ENCODE data around the gene GLI3. TPM values are rescaled to one million over a fixed set of nuclear protein-coding genes. Genes with fewer than 3 reads are reported as not detected.
"Not testable (repeated sequence)": the region's sequence is repeated elsewhere in the genome, so short reads cannot be mapped to it uniquely, and the experiment has no call there.

GLI3 gene
- total and polyA plus RNA-seq, 3 experiments from 2014 or later: 0.16 to 0.46 (median 0.44) TPM

GRCh38 chr7:42214060-42214679 is 22.8 kb downstream of the GLI3 start:
- ChIA-PET POLR2A (no interaction called here), CTCF (no interaction called here)
- no peak overlapping the region for H3K27ac ChIP-seq (ENCODE audit: low read depth, low read length)
- no peaks in the 10 kb centered on the region for H3K27me3 ChIP-seq (ENCODE audit: insufficient read depth, low read length, poor library complexity, severe bottlenecking)
- Mint-ChIP-seq H3K4me1 (no peaks in the 10 kb centered on the region), H3K36me3 (no peaks in the 10 kb centered on the region), H3K27me3 (peaks cover 3% of the 10 kb centered on the region in 2 donors), H3K27ac (no peak overlapping the region), H3K9me3 (peaks cover 0 to 4% (median 0%) of the 10 kb centered on the region in 5 donors), H3K4me3 (no peak overlapping the region)
- H3K9me3 ChIP-seq (ENCODE audit: low read length): no peaks in the 10 kb centered on the region
- H3K4me1 ChIP-seq (ENCODE audit: insufficient read depth, low read length): no peaks in the 10 kb centered on the region
- H3K4me3 ChIP-seq (ENCODE audit: low read length): no peak overlapping the region
- no peak for DNase-seq
- H3K36me3 ChIP-seq (ENCODE audit: insufficient read depth, low read length): no peaks in the 10 kb centered on the region

- Mint-ChIP-seq H3K4me3 (no peak overlapping the region), H3K27me3 (peaks cover 3% of the 10 kb centered on the region in 2 donors), H3K36me3 (no peaks in the 10 kb centered on the region), H3K9me3 (peaks cover 0 to 4% (median 0%) of the 10 kb centered on the region in 5 donors), H3K4me1 (no peaks in the 10 kb centered on the region), H3K27ac (no peak overlapping the region)
- H3K4me1 ChIP-seq (ENCODE audit: insufficient read depth, low read length): no peaks in the 10 kb centered on the region
- ChIA-PET POLR2A (no interaction called here), CTCF (interaction anchor here (0.8 kb wide), 1 partner anchor 15 kb away, joined by 3 read pairs; no protein-coding TSS in a partner anchor)
- H3K4me3 ChIP-seq (ENCODE audit: low read length): no peak overlapping the region
- DNase-seq: no peak
- no peak overlapping the region for H3K27ac ChIP-seq (ENCODE audit: low read depth, low read length)
- no peaks in the 10 kb centered on the region for H3K9me3 ChIP-seq (ENCODE audit: low read length)
- H3K36me3 ChIP-seq (ENCODE audit: insufficient read depth, low read length): no peaks in the 10 kb centered on the region
- H3K27me3 ChIP-seq (ENCODE audit: insufficient read depth, low read length, poor library complexity, severe bottlenecking): no peaks in the 10 kb centered on the region
Measured at GRCh38 chr7:42213093-42213492, 23.9 kb downstream of the GLI3 start.

- H3K36me3 Mint-ChIP-seq: no peaks in the 10 kb centered on the region
- no peaks in the 10 kb centered on the region for H3K9me3 ChIP-seq (ENCODE audit: low read length)
- peaks cover 3% of the 10 kb centered on the region in 2 donors for H3K27me3 Mint-ChIP-seq
- no peaks in the 10 kb centered on the region for H3K4me1 ChIP-seq (ENCODE audit: insufficient read depth, low read length)
- ChIA-PET POLR2A (no interaction called here), CTCF (interaction anchor here (0.8 kb wide), 1 partner anchor 15 kb away, joined by 3 read pairs; no protein-coding TSS in a partner anchor)
- no peaks in the 10 kb centered on the region for H3K36me3 ChIP-seq (ENCODE audit: insufficient read depth, low read length)
- peaks cover 0 to 4% (median 0%) of the 10 kb centered on the region in 5 donors for H3K9me3 Mint-ChIP-seq
- H3K4me3 Mint-ChIP-seq: no peak overlapping the region
- no peak for DNase-seq
- H3K4me3 ChIP-seq (ENCODE audit: low read length): no peak overlapping the region
- H3K27ac Mint-ChIP-seq: no peak overlapping the region
- H3K27me3 ChIP-seq (ENCODE audit: insufficient read depth, low read length, poor library complexity, severe bottlenecking): no peaks in the 10 kb centered on the region
- H3K27ac ChIP-seq (ENCODE audit: low read depth, low read length): no peak overlapping the region
- no peaks in the 10 kb centered on the region for H3K4me1 Mint-ChIP-seq
Measured at GRCh38 chr7:42212541-42213090, 24.4 kb downstream of the GLI3 start.

GRCh38 chr7:42211938-42212337 is 25.1 kb downstream of the GLI3 start:
- no peak for DNase-seq
- peaks cover 0 to 7% (median 0%) of the 10 kb centered on the region in 5 donors for H3K9me3 Mint-ChIP-seq
- peaks cover 3% of the 10 kb centered on the region in 2 donors for H3K27me3 Mint-ChIP-seq
- H3K4me1 Mint-ChIP-seq: no peaks in the 10 kb centered on the region
- H3K4me1 ChIP-seq (ENCODE audit: insufficient read depth, low read length): no peaks in the 10 kb centered on the region
- no peaks in the 10 kb centered on the region for H3K27me3 ChIP-seq (ENCODE audit: insufficient read depth, low read length, poor library complexity, severe bottlenecking)
- ChIA-PET CTCF (no interaction called here), POLR2A (no interaction called here)
- H3K4me3 ChIP-seq (ENCODE audit: low read length): no peak overlapping the region
- no peak overlapping the region for H3K27ac Mint-ChIP-seq
- H3K9me3 ChIP-seq (ENCODE audit: low read length): no peaks in the 10 kb centered on the region
- H3K27ac ChIP-seq (ENCODE audit: low read depth, low read length): no peak overlapping the region
- no peaks in the 10 kb centered on the region for H3K36me3 ChIP-seq (ENCODE audit: insufficient read depth, low read length)
- no peaks in the 10 kb centered on the region for H3K36me3 Mint-ChIP-seq
- no peak overlapping the region for H3K4me3 Mint-ChIP-seq

- no peaks in the 10 kb centered on the region for H3K9me3 ChIP-seq (ENCODE audit: low read length)
- ChIA-PET POLR2A (no interaction called here), CTCF (no interaction called here)
- H3K27ac ChIP-seq (ENCODE audit: low read depth, low read length): no peak overlapping the region
- no peak overlapping the region for H3K4me3 Mint-ChIP-seq
- no peak for DNase-seq
- no peaks in the 10 kb centered on the region for H3K36me3 Mint-ChIP-seq
- no peaks in the 10 kb centered on the region for H3K27me3 ChIP-seq (ENCODE audit: insufficient read depth, low read length, poor library complexity, severe bottlenecking)
- no peaks in the 10 kb centered on the region for H3K36me3 ChIP-seq (ENCODE audit: insufficient read depth, low read length)
- H3K9me3 Mint-ChIP-seq: peaks cover 0 to 7% (median 0%) of the 10 kb centered on the region in 5 donors
- H3K27ac Mint-ChIP-seq: no peak overlapping the region
- no peak overlapping the region for H3K4me3 ChIP-seq (ENCODE audit: low read length)
- H3K4me1 ChIP-seq (ENCODE audit: insufficient read depth, low read length): no peaks in the 10 kb centered on the region
- H3K27me3 Mint-ChIP-seq: peaks cover 3% of the 10 kb centered on the region in 2 donors
- no peaks in the 10 kb centered on the region for H3K4me1 Mint-ChIP-seq
Measured at GRCh38 chr7:42210779-42211178, 26.2 kb downstream of the GLI3 start.

GRCh38 chr7:42210333-42210732 is 26.7 kb downstream of the GLI3 start:
- H3K4me3 ChIP-seq (ENCODE audit: low read length): no peak overlapping the region
- Mint-ChIP-seq H3K4me1 (no peaks in the 10 kb centered on the region), H3K36me3 (no peaks in the 10 kb centered on the region), H3K9me3 (peaks cover 0 to 7% (median 0%) of the 10 kb centered on the region in 5 donors), H3K27me3 (peaks cover 3% of the 10 kb centered on the region in 2 donors), H3K4me3 (no peak overlapping the region), H3K27ac (no peak overlapping the region)
- H3K27me3 ChIP-seq (ENCODE audit: insufficient read depth, low read length, poor library complexity, severe bottlenecking): no peaks in the 10 kb centered on the region
- no peaks in the 10 kb centered on the region for H3K36me3 ChIP-seq (ENCODE audit: insufficient read depth, low read length)
- no peaks in the 10 kb centered on the region for H3K9me3 ChIP-seq (ENCODE audit: low read length)
- no peak for DNase-seq
- POLR2A ChIA-PET: no interaction called here
- H3K27ac ChIP-seq (ENCODE audit: low read depth, low read length): no peak overlapping the region
- no peaks in the 10 kb centered on the region for H3K4me1 ChIP-seq (ENCODE audit: insufficient read depth, low read length)
- CTCF ChIA-PET: no interaction called here

- H3K36me3 ChIP-seq (ENCODE audit: insufficient read depth, low read length); H3K36me3 Mint-ChIP-seq; POLR2A ChIA-PET; CTCF ChIA-PET; H3K9me3 Mint-ChIP-seq; H3K4me3 Mint-ChIP-seq; H3K4me1 ChIP-seq (ENCODE audit: insufficient read depth, low read length); H3K4me3 ChIP-seq (ENCODE audit: low read length); H3K27me3 ChIP-seq (ENCODE audit: insufficient read depth, low read length, poor library complexity, severe bottlenecking); H3K27ac Mint-ChIP-seq; H3K27me3 Mint-ChIP-seq; DNase-seq; H3K9me3 ChIP-seq (ENCODE audit: low read length); H3K4me1 Mint-ChIP-seq; H3K27ac ChIP-seq (ENCODE audit: low read depth, low read length): not testable (repeated sequence)
Measured at GRCh38 chr7:42209085-42209484, 27.9 kb downstream of the GLI3 start.

GRCh38 chr7:42208572-42208971 is 28.4 kb downstream of the GLI3 start:
- no peak overlapping the region for H3K27ac Mint-ChIP-seq
- no peak for DNase-seq
- H3K4me3 ChIP-seq (ENCODE audit: low read length): no peak overlapping the region
- no peaks in the 10 kb centered on the region for H3K27me3 ChIP-seq (ENCODE audit: insufficient read depth, low read length, poor library complexity, severe bottlenecking)
- H3K36me3 Mint-ChIP-seq: no peaks in the 10 kb centered on the region
- H3K4me1 Mint-ChIP-seq: no peaks in the 10 kb centered on the region
- ChIA-PET CTCF (no interaction called here), POLR2A (no interaction called here)
- no peaks in the 10 kb centered on the region for H3K36me3 ChIP-seq (ENCODE audit: insufficient read depth, low read length)
- H3K27ac ChIP-seq (ENCODE audit: low read depth, low read length): no peak overlapping the region
- no peaks in the 10 kb centered on the region for H3K4me1 ChIP-seq (ENCODE audit: insufficient read depth, low read length)
- peaks cover 0 to 3% (median 0%) of the 10 kb centered on the region in 5 donors for H3K9me3 Mint-ChIP-seq
- no peak overlapping the region for H3K4me3 Mint-ChIP-seq
- peaks cover 3% of the 10 kb centered on the region in 2 donors for H3K27me3 Mint-ChIP-seq
- H3K9me3 ChIP-seq (ENCODE audit: low read length): no peaks in the 10 kb centered on the region

Data from CD8-positive, alpha-beta memory T cell (primary cell).